GM12892 (cell line): ENCODE data around the gene ARPC5.
A peak's percentile ranks its signal among the peaks of the same experiment; 100 is the strongest.

Experiments
- DNase-seq: peaks from one replicate; pipeline ENCODE4 v3.0.0; 2011; ENCODE audit not compliant: insufficient read length
- FAIRE-seq: peaks from 2 replicates; lab custom pipeline; 2011; peaks lifted over from hg19 to GRCh38; lab: Jason Lieb, UNC
- POLR2A ChIP-seq: IDR thresholded peaks from 2 replicates; pipeline ENCODE4 v1.6.1; 2011; ENCODE audit warnings: low read depth, low read length, control low read depth
- POLR2AphosphoS5 ChIP-seq: IDR thresholded peaks from 2 replicates; pipeline ENCODE4 v1.6.1; 2011; ENCODE audit warnings: low read depth, low read length, control low read depth
- TAF1 ChIP-seq: IDR thresholded peaks from 2 replicates; pipeline ENCODE4 v1.6.1; 2011; ENCODE audit warnings: low read depth, mild to moderate bottlenecking, control low read depth, low read length, borderline replicate concordance

The ARPC5 gene

GRCh38 chr1:183582021-183582713 is 53.4 kb downstream of the ARPC5 start:
- no peak for FAIRE-seq
- no peak for DNase-seq
- no peak for TF ChIP-seq POLR2A
- no peak for TF ChIP-seq TAF1
- TF ChIP-seq POLR2AphosphoS5: no peak

GRCh38 chr1:183580281-183580682 is 55.3 kb downstream of the ARPC5 start:
- DNase-seq (no peak), FAIRE-seq (peak; percentile 53)

GRCh38 chr1:183578856-183579255 is 56.7 kb downstream of the ARPC5 start:
- no peak for TF ChIP-seq POLR2A
- TF ChIP-seq POLR2AphosphoS5: no peak
- no peak for TF ChIP-seq TAF1
- FAIRE-seq: no peak
- no peak for DNase-seq

More at GRCh38 chr1:183580281-183580682, 55.3 kb downstream of the ARPC5 start:
- TF ChIP-seq POLR2A (0 out of 2 replicates have a peak, but pooled peaks have one; percentile 24), POLR2AphosphoS5 (no peak)

DNA sequence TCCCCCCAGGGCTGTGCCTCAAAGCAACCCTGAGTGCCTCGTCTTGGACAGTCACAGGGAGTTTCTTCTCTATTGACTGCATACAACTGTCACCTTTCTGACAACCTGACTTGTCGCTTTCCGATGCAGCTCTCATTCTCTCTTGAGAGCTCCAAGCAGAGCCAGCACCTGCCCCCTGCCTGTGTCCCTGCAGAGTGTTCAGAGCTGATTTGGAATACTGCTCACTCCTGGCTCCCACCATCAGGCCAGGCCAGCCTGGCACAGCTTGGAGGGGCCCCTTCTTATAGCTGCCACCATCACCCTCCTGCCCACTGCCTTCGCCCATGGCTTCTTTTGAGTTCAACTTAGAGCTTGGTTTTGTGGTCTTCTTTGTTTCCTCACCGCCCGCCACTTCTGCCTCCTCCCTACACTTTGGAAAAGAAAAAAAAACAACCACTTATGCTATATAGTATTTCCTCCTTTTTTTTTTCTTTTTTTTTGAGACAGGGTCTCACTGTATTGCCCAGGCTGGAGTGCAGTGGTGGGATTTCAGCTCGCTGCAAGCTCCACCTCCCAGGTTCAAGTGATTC is 57.6 kb downstream of the ARPC5 start:
- no peak for DNase-seq
- no peak for TF ChIP-seq POLR2AphosphoS5
- no peak for TF ChIP-seq POLR2A
- no peak for FAIRE-seq

DNA sequence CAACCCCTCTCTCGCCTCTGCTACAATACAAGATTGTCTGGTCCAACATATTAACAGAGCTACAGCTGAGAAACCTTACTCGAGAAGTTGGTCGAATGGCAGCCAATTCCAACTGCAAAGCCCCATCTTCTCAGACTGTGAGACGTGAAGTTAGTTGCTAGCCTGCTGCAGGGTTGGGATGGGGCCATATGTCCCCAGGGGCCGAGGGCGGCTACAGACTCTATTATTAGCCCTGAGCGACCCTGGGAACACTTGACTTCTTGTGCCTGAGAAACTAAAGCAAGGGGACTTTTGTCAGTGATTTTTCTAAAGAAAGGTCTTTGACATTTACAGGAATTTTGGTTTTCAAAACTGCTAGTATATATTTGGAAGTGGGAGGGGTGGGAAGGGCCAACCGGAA is 59.0 kb downstream of the ARPC5 start:
- DNase-seq: no peak
- TF ChIP-seq POLR2A (no peak), TAF1 (no peak), POLR2AphosphoS5 (no peak)
- FAIRE-seq: no peak

- FAIRE-seq: no peak
- DNase-seq: no peak
- no peak for TF ChIP-seq POLR2A
Measured at GRCh38 chr1:183575606-183576005, 60.0 kb downstream of the ARPC5 start.

- FAIRE-seq (no peak), DNase-seq (no peak)
- TF ChIP-seq POLR2A: no peak
Measured at GRCh38 chr1:183572721-183573120, 62.9 kb downstream of the ARPC5 start.

DNA sequence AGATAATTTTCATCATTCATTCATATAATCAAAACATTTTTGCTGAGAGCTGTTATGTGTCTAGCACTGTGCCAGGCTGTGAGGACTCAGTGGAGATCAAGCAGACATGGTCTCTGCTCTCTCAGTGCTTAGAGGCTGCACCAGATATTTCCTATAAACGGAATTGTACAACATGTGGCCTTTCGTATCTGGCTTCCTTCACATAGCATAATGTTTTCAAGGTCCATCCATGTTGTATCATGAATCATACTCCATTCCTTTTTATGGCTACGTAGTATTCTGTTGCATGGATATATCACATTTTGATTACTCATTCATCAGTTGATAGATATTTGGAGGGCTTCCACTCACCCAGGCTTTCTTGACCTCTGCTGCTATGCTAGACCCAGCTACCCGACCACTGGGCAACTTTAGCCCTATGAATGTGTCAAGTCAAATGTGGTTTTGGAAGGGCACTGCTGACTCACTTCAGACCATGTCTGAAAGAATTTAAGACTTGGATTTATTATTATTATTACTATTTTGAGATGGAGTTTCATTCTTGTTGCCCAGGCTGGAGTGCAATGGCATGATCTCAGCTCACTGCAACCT is 63.8 kb downstream of the ARPC5 start:
- FAIRE-seq (no peak), DNase-seq (no peak)
- TF ChIP-seq POLR2A (no peak), TAF1 (no peak), POLR2AphosphoS5 (no peak)
